Stimulated activated naive CD8-positive, alpha-beta T cell treated with anti-CD3 and anti-CD28 coated beads, Interleukin-15, Interleukin-2, amounts not matched to agents 100 U/mL and 50 U/mL, for 24 hours (primary cell): Measurements from ENCODE around the gene TANGO6.

Experiments used
- ATAC-seq: fragments of 150-1000 bp; cut with Tn5 transposase; one replicate; pipeline ENCODE4 v1.10.0; 2021
- DNase-seq: peaks from one replicate; pipeline ENCODE4 v3.0.0; 2021

The TANGO6 gene

GRCh38 chr16:69105501-69106361 is 262.4 kb downstream of the TANGO6 start, which contains the start of gene HAS3:
Gene HAS3 (plus strand): TSS chr16:69105653. CDS start chr16:69109396, 3,743 bp downstream.
- peak; percentile 55 for DNase-seq
- ATAC-seq = peak; percentile 69

GRCh38 chr16:69106491-69107315 is 263.4 kb downstream of the TANGO6 start:
- ATAC-seq (no peak), DNase-seq (no peak)

GRCh38 chr16:69107316-69107962 is 264.1 kb downstream of the TANGO6 start:
- ATAC-seq = no peak
- DNase-seq = no peak

GRCh38 chr16:69108064-69108904 is 265.0 kb downstream of the TANGO6 start:
- DNase-seq = no peak
- no peak for ATAC-seq

- DNase-seq = no peak
- ATAC-seq = no peak
These were observed 265.5 kb downstream of the TANGO6 start for GRCh38 chr16:69108905-69109252.

- no peak for ATAC-seq
- no peak for DNase-seq
These were observed 266.3 kb downstream of the TANGO6 start for GRCh38 chr16:69109486-69110270.

- DNase-seq (no peak), ATAC-seq (no peak)
These were observed 267.1 kb downstream of the TANGO6 start for GRCh38 chr16:69110406-69110805.

- no peak for ATAC-seq
- DNase-seq = no peak
These were observed 268.0 kb downstream of the TANGO6 start for GRCh38 chr16:69111216-69111875.

- ATAC-seq = no peak
- no peak for DNase-seq
These were observed 268.5 kb downstream of the TANGO6 start for GRCh38 chr16:69111876-69112230.

GRCh38 chr16:69112285-69113129 is 269.2 kb downstream of the TANGO6 start:
- peak; percentile 75 for DNase-seq
- peak; percentile 82 for ATAC-seq

GRCh38 chr16:69113216-69113615 is 269.9 kb downstream of the TANGO6 start:
- DNase-seq = no peak
- no peak for ATAC-seq

- ATAC-seq (no peak), DNase-seq (no peak)
These were observed 271.1 kb downstream of the TANGO6 start for GRCh38 chr16:69114346-69114975.

- DNase-seq = no peak
- ATAC-seq = no peak
These were observed 271.6 kb downstream of the TANGO6 start for GRCh38 chr16:69114976-69115355.

- no peak for ATAC-seq
These were observed 272.0 kb downstream of the TANGO6 start for GRCh38 chr16:69115361-69115760.

GRCh38 chr16:69115837-69116236 is 272.5 kb downstream of the TANGO6 start:
- no peak for DNase-seq
- ATAC-seq = no peak

More at GRCh38 chr16:69115361-69115760, 272.0 kb downstream of the TANGO6 start:
- no peak for DNase-seq

GRCh38 chr16:69116256-69116875 is 273.0 kb downstream of the TANGO6 start:
- DNase-seq (no peak), ATAC-seq (no peak)

GRCh38 chr16:69116906-69117305 is 273.6 kb downstream of the TANGO6 start:
- DNase-seq (no peak), ATAC-seq (no peak)

GRCh38 chr16:69118468-69118867 is 275.1 kb downstream of the TANGO6 start:
- ATAC-seq = no peak

GRCh38 chr16:69118994-69119393 is 275.7 kb downstream of the TANGO6 start:
- DNase-seq (no peak), ATAC-seq (no peak)

More at GRCh38 chr16:69118468-69118867, 275.1 kb downstream of the TANGO6 start:
- DNase-seq = no peak
